ENCODE measurements around the gene CTRL. TPM values are rescaled to one million over a fixed set of nuclear protein-coding genes. Genes with fewer than 3 reads are reported as not detected.
"Not testable (repeated sequence)": the region's sequence is repeated elsewhere in the genome, so short reads cannot be mapped to it uniquely, and the experiment has no call there.

The CTRL gene
- total RNA-seq, 1 donor from 2014 or later, result 6.5 TPM

DNA sequence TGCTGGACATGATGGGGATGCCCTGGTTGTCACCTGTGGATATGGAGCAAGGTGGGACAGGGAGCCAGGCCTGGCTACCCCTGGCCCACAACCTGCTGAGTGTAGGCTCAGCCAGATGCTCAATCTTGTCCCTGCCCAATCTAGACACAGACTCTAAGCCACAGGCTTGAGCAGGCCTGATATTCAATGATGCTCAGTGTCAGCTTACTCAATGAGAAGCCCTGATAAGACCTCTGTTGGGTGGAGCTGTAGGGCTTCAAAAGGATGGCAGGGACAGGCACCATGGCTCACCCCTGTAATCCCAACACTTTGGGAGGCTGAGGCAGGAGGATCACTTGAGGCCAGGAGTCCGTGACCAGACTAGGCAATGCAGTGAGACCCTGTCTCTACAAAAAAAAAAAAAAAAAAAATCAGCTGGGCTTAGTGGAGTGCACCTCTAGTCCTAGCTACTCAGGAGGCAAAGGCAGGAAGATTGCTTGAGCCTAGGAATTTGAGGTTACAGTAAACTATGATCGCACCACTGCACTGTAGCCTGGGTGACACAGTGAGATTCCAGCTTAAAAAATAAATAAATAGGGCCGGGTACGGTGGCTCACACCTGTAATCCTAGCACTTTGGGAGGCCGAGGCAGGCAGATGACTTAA, 8.9 kb upstream of the CTRL start:
- peaks cover 23% of the 10 kb centered on the region for H3K36me3 Mint-ChIP-seq (ENCODE audit: low read depth)
- intact Hi-C loops (cut with micrococcal nuclease), result no loop called here
- H3K27ac Mint-ChIP-seq, result peak overlapping the region; percentile 71
- H3K9me3 Mint-ChIP-seq, result no peaks in the 10 kb centered on the region
- no peak overlapping the region for H3K4me3 Mint-ChIP-seq
- H3K27me3 Mint-ChIP-seq, result no peaks in the 10 kb centered on the region
- H3K4me1 Mint-ChIP-seq, result peaks cover 27% of the 10 kb centered on the region
- no peak for DNase-seq

DNA sequence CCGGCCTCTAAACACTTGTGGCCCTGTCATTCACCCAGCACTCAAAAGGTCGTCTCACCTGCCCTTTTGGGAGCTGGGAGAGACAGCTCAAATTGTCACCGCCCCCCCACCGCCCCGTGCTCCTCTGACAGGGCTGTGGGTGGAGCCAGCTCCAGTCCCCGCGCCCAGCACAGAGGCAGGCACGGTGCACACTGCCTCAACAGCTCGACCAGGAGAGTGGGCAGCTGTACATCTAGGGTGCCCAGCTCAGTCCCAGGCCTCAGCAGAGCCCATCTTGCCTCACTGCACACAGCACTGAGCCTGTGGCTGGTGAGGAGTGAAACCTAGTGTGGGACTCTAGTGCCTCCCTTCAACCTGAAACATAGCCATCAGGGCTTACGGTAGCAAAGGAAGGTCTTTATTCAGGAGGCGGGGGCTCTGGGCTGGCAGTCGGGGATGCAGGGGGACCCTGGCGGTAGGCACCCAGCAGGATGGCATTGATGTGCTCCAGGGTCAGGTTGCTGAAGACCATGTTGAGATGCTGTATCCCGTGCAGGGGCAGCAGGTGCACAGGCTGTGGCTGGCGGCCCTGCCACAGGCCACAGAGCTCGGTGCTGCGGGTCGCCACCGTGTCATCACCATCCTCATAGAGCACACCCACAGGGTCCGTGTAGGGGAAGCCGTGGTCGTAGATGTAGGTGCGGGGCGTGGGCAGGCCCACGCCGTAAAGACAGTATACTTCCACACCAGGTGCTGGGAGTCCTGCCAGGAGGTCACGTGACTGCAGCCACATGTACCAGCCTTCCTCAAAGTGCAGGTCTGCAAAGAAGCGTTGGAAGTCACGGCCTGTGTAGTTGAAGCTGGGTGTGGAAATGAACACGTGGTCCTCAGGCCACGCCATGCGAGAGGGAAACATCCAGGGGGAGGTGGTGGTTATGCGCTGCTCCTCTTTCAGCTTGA, 8.1 kb upstream of the CTRL start:
- intact Hi-C loops (cut with micrococcal nuclease), result loop anchor here (5.0 to 10.0 kb wide), 7 partner anchors 67 to 457 kb away; partner anchors contain the start of genes ACD, AGRP, ATP6V0D1 and C16orf86
- Mint-ChIP-seq H3K27ac (peak overlapping the region; percentile 71), H3K4me1 (peaks cover 35% of the 10 kb centered on the region), H3K27me3 (no peaks in the 10 kb centered on the region), H3K4me3 (peak overlapping the region; percentile 43), H3K36me3 (ENCODE audit: low read depth) (peaks cover 31% of the 10 kb centered on the region), H3K9me3 (no peaks in the 10 kb centered on the region)
- DNase-seq, result no peak

DNA sequence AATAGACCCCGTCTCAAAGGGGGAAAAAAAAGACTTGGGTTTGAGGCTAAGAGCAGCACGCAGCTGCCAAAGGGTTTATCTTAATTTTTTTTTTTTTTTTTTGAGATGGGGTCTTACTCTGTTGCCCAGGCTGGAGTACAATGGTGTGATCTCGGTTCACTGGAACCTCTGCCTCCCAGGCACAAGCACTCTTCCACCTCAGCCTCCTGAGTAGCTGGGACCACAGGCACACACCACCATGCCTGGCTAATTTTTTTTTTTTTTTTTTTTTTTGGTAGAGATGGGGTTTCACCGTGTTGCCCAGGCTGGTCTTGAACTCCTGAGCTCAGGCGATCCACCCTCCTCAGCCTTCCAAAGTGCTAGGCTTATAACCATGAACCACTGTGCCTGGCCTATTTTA, 6.1 kb upstream of the CTRL start:
- not testable (repeated sequence) for H3K9me3 Mint-ChIP-seq, DNase-seq, H3K27me3 Mint-ChIP-seq
- peaks cover 38% of the 10 kb centered on the region for H3K4me1 Mint-ChIP-seq
- H3K4me3 Mint-ChIP-seq, result peak overlapping the region; percentile 100
- H3K36me3 Mint-ChIP-seq (ENCODE audit: low read depth), result peaks cover 41% of the 10 kb centered on the region
- H3K27ac Mint-ChIP-seq, result peak overlapping the region; percentile 92
- intact Hi-C loops (cut with micrococcal nuclease), result loop anchor here (1.0 to 10.0 kb wide), 8 partner anchors 31 to 455 kb away; partner anchors contain the start of genes ACD, AGRP, ATP6V0D1 and C16orf86

DNA sequence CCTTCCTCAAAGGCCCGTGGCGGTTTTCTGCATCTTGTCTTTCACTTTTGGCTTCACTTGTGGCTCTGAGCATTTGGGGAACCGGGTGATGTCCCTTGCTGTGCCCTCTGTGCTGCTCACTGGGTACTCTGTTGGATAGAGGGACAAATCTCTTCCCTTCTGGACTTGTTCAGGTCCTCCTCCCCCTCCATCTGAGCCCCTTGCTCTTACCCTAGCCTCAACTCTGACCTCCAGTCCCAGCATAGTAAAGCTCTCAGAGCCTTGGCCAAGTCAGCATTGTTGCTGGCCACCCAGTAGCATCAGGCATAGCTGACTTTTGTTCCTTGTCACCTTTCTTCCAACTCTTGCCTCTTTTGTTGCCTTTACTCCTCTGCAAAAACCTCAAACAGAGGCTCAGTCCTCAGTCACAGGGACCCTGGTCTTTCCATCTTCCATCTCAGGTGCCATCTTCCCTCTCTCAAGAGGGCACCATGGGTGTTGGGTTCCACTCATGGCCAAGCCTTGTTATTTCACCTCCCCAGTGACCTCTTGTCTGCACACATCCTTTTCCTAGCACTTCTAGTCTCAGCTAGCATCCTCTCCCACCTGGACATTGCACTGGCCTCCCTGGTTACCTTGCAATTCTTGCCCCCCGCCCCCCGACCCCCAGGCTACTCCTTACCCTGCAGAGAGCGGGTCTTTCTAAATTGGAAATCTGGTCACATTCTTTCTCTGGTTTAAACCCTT, 5.4 kb upstream of the CTRL start:
- DNase-seq, result peak; percentile 95
- H3K27me3 Mint-ChIP-seq, result no peaks in the 10 kb centered on the region
- peak overlapping the region; percentile 100 for H3K4me3 Mint-ChIP-seq
- H3K4me1 Mint-ChIP-seq, result peaks cover 38% of the 10 kb centered on the region
- peaks cover 44% of the 10 kb centered on the region for H3K36me3 Mint-ChIP-seq (ENCODE audit: low read depth)
- intact Hi-C loops (cut with micrococcal nuclease), result loop anchor here (1.0 to 10.0 kb wide), 9 partner anchors 31 to 455 kb away; partner anchors contain the start of genes ACD, AGRP, ATP6V0D1 and C16orf86
- H3K27ac Mint-ChIP-seq, result peak overlapping the region; percentile 92
- H3K9me3 Mint-ChIP-seq, result no peaks in the 10 kb centered on the region

DNA sequence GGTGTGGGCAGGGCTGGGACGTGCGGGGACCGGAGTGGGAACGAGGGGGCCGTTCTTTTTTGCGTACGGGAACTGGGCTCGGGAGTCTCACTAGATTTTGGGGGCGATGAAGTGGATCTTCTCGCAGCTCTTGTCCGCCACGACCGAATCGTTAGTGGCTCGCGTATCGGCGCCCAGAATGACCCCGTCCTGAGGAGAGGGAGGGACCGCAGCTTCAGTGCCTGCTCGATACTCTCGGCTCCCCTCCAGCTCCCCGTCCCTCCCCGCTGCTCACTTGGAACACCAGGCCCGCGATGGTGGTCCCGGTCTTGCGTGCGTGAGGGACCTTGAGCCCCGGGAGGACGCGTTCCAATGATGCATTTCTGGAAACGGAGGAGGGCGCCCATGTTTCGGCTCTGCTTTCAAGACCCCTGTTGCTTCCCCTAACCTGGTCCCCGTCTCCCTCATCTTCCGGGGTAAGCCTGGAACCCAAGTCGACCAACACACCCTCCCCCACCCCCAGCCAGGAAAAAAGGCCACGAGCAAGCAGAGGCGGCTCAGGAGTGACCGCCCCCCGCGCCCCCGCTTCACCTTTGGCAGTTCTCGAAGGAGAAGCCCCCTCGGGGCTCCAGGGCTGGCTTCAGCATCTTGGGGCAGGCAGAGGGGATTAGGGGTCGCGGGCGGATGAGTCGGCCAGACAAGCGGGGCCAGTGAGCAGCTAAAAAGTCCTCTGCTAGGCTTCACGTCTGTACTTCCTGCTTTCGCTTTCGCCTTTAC, 4.6 kb upstream of the CTRL start, which contains the start of gene PSMB10:
Gene PSMB10 (minus strand): TSS at position 727 of the 756 bp plus-strand sequence. CDS start 101 bp downstream, at position 626.
- no peak for DNase-seq

DNA sequence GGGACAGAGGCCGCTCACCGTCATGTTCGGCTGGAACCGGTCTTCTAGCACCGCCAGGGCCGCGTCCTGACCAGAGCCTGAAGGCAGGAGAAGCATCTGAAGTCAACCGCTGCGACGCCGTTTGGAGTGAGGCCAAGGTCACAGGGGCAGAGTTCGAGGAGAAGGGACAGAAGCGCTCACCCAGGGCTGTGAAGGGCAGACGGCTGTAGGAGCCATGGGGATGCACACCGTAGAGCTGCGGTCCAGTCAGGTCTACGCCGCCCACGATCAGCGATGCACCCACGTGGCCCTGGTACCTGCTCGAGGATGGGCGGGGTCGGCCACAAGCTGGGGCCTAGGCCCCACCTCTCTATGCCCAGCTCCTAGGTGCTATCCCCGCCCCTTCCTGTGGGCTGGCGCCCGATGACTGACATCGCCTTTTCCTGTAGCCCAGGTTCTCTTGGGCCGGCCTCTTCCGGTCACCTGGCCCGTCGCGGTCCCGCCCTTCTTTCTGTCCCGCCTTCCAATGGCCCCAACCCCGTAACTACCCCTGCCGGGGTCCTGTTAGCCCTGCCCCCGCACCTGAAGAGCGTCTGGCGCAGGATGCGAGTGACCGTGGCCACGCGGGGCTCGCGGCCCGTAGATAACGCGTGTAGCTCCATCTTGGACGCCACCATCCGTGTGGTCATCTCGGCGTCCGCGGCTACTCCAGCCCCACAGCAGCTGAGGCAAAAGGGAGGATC, 3.9 kb upstream of the CTRL start:
- H3K36me3 Mint-ChIP-seq (ENCODE audit: low read depth), result peaks cover 47% of the 10 kb centered on the region
- peaks cover 33% of the 10 kb centered on the region for H3K4me1 Mint-ChIP-seq
- peak overlapping the region; percentile 100 for H3K4me3 Mint-ChIP-seq
- intact Hi-C loops (cut with micrococcal nuclease), result loop anchor here (1.0 to 10.0 kb wide), 10 partner anchors 42 to 453 kb away; partner anchors contain the start of genes ACD, AGRP, ATP6V0D1 and C16orf86
- H3K9me3 Mint-ChIP-seq, result no peaks in the 10 kb centered on the region
- DNase-seq, result peak; percentile 98
- peak overlapping the region; percentile 92 for H3K27ac Mint-ChIP-seq
- H3K27me3 Mint-ChIP-seq, result no peaks in the 10 kb centered on the region

More for the DNA sequence above, 4.6 kb upstream of the CTRL start, which contains the start of gene PSMB10:
- Mint-ChIP-seq H3K4me1 (peaks cover 33% of the 10 kb centered on the region), H3K27me3 (no peaks in the 10 kb centered on the region), H3K9me3 (no peaks in the 10 kb centered on the region), H3K27ac (peak within 1 kb of the TSS; percentile 92), H3K36me3 (ENCODE audit: low read depth) (peaks cover 45% of the 10 kb centered on the region), H3K4me3 (peak within 1 kb of the TSS; percentile 100)
- intact Hi-C loops (cut with micrococcal nuclease), result loop anchor here (1.0 to 10.0 kb wide), 8 partner anchors 64 to 454 kb away; partner anchors contain the start of genes ACD, AGRP, ATP6V0D1 and C16orf86

DNA sequence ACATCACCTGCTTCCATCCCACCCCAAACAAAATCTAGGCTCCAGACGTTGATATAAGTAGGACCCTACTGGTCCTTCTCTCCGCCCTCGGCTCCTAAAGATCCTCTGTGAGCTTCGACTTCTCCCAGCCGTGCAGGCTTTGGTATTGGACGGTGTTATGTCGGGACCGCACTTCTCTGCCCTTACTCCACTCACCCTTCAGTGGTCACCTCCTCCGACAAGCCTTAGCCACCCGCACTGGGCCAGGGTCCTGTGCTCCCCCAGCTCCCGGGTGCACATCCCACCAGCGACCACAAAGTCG, 3.4 kb upstream of the CTRL start:
- H3K27ac Mint-ChIP-seq, result peak overlapping the region; percentile 92
- H3K36me3 Mint-ChIP-seq (ENCODE audit: low read depth), result peaks cover 45% of the 10 kb centered on the region
- intact Hi-C loops (cut with micrococcal nuclease), result loop anchor here (1.0 to 10.0 kb wide), 9 partner anchors 42 to 453 kb away; partner anchors contain the start of genes ACD, AGRP, ATP6V0D1 and C16orf86
- peaks cover 28% of the 10 kb centered on the region for H3K4me1 Mint-ChIP-seq
- H3K4me3 Mint-ChIP-seq, result peak overlapping the region; percentile 100
- no peaks in the 10 kb centered on the region for H3K27me3 Mint-ChIP-seq
- DNase-seq, result no peak
- H3K9me3 Mint-ChIP-seq, result no peaks in the 10 kb centered on the region

DNA sequence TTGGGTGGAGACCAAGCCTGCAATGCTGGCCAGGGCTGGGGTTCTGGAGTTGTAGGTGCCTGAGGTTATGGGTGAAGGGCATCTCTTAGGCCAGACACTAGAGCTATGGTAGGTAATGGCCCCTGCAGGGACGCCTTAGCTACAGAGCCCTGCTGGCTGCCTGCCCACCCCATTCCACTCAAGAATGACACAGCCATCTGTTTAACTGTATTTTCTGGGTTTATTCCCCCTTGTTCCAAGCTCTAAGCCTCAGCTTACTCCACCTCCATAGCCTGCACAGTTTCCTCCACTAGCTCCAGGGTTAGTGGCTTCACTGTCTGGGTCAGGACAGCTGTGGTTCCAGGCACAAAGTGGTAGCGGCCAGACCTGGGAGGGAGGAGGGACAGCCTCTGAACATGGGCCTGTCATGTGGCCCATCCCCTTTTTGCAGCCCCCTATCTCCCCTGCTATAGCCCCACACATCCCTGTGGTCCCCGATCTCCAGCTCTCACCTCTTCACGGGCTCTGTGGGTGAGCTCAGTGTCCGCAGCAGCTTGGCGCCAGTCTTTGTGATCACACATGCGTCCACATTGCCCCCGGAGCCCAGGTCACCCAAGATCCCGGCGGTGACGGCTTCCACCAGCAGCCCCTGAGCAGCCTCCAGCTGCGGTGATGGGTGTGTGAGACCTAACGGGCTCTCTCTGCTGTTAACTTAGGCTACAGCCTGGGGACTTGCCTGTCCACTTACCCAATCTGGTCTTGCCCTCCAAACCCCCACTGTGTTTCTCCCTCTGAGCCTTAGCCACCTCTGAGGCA, 2.8 kb upstream of the CTRL start:
- H3K36me3 Mint-ChIP-seq (ENCODE audit: low read depth), result peaks cover 48% of the 10 kb centered on the region
- intact Hi-C loops (cut with micrococcal nuclease), result loop anchor here (1.0 to 10.0 kb wide), 9 partner anchors 41 to 452 kb away; partner anchors contain the start of genes ACD, AGRP, ATP6V0D1 and C16orf86
- no peaks in the 10 kb centered on the region for H3K27me3 Mint-ChIP-seq
- no peak for DNase-seq
- H3K4me3 Mint-ChIP-seq, result peak overlapping the region; percentile 100
- peak overlapping the region; percentile 92 for H3K27ac Mint-ChIP-seq
- peaks cover 23% of the 10 kb centered on the region for H3K4me1 Mint-ChIP-seq
- no peaks in the 10 kb centered on the region for H3K9me3 Mint-ChIP-seq

DNA sequence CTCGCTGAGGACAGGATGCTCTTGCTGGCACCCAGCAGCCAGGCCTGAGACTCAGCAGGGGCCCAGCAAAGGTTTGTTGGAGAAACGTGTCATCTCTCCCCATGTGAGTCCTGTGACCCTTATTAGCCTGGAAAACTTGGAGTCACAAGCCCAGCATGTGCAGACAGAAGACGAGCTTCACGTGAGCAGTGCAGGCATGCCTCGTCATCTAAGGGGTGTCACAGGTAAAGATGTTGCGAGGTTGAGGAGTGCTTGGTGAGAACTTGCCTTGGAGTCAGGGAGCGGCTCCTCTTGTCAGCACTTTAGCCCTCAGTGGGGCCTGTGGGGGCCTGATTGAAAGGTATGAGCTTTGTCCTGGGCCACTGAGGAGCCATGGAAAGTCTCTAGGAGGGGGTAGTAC, 2.1 kb upstream of the CTRL start:
- Mint-ChIP-seq H3K4me1 (peaks cover 19% of the 10 kb centered on the region), H3K27ac (peak overlapping the region; percentile 48), H3K9me3 (no peaks in the 10 kb centered on the region), H3K27me3 (no peaks in the 10 kb centered on the region), H3K36me3 (ENCODE audit: low read depth) (peaks cover 47% of the 10 kb centered on the region), H3K4me3 (peak overlapping the region; percentile 100)
- intact Hi-C loops (cut with micrococcal nuclease), result loop anchor here (10.0 kb wide), 1 partner anchor 269 kb away; the partner anchor contains the start of genes ACD, C16orf86, ENKD1 and PARD6A
- DNase-seq, result no peak

DNA sequence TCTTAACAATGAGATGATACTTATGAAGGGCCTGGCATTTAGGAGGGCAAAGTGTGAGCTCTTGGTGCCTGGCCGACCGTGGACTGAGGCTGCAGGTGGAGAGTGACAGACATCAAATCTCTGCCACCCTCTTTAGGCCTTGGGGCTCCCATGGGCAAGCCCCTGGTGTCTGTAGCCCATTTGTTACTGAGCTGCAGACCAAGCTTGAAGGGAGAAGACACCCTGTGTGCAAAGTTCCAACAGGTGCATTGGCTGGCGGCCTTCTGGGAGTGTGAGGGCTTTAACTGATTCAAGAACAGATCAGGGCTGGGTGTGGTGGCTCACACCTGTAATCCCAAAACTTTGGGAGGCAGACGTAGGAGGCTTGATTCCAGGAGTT, 789 bp upstream of the CTRL start:
- DNase-seq, result no peak
- Mint-ChIP-seq H3K9me3 (no peaks in the 10 kb centered on the region), H3K27me3 (no peaks in the 10 kb centered on the region), H3K4me3 (no peak overlapping the region), H3K27ac (no peak overlapping the region), H3K36me3 (ENCODE audit: low read depth) (peaks cover 50% of the 10 kb centered on the region), H3K4me1 (peaks cover 21% of the 10 kb centered on the region)
- intact Hi-C loops (cut with micrococcal nuclease), result loop anchor here (10.0 kb wide), 1 partner anchor 268 kb away; the partner anchor contains the start of genes ACD, C16orf86, ENKD1 and PARD6A

DNA sequence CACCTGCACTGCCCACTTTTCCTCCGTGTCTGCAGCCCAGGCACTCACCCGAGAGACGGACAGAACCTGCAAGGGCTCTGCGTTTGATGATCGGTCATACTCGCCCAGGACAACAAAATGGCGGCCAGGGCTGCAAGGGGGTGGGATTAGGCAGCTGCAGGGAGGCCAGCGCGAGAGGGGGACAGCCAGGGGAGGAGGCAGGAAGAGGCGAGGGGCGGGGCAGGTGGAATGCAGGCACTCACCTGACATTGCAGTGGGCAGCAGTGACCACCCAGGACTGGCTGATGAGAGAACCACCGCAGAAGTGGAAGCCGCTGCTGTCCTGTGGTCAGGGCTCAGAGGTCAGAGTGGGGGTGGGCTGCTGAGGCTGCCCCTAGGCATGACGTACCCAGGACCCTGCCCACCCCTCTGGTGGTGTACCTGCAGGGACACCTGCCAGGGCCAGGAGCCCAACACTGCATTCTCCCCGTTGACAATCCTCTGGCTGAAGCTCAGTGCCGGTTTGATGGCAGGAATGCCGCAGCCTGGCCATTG, 917 bp downstream of the CTRL start:
- H3K36me3 Mint-ChIP-seq (ENCODE audit: low read depth), result peaks cover 41% of the 10 kb centered on the region
- peaks cover 13% of the 10 kb centered on the region for H3K4me1 Mint-ChIP-seq
- H3K4me3 Mint-ChIP-seq, result no peak overlapping the region
- H3K27me3 Mint-ChIP-seq, result no peaks in the 10 kb centered on the region
- intact Hi-C loops (cut with micrococcal nuclease), result loop anchor here (10.0 kb wide), 1 partner anchor 266 kb away; the partner anchor contains the start of genes ACD, C16orf86, ENKD1 and PARD6A
- no peak for DNase-seq
- H3K9me3 Mint-ChIP-seq, result no peaks in the 10 kb centered on the region
- no peak overlapping the region for H3K27ac Mint-ChIP-seq

Measured in activated CD4-positive, alpha-beta T cell treated with anti-CD3 and anti-CD28 coated beads, Interleukin-2, amount 10 ng/mL, durations not matched to agents 24 days and 14 days (primary cell).